Ovary (tissue), 10 donors: ENCODE results near the gene OR5K3. TPM values are rescaled to one million over a fixed set of nuclear protein-coding genes. Genes with fewer than 3 reads are reported as not detected.

Experiments used
- DNase-seq, 5 donors: peaks; one replicate each; pipeline ENCODE4 v3.0.0-alpha.2; 2019 to 2020
- H3K27ac ChIP-seq, 2 donors: fragments of 200-600 bp; one replicate each; pipeline versions ENCODE4 v1.5.1 to v1.8.0; 2019 to 2022
- H3K27me3 ChIP-seq: fragments of 200-600 bp; one replicate; pipeline ENCODE4 v1.8.0; 2022
- H3K36me3 ChIP-seq: fragments of 200-600 bp; sonication (generic); one replicate; pipeline ENCODE4 v1.5.1; 2019
- H3K4me1 ChIP-seq: one replicate; pipeline ENCODE4 v1.8.1; 2013; ENCODE audit warnings: mild to moderate bottlenecking, moderate library complexity; ENCODE audit not compliant: insufficient read depth
- H3K4me3 ChIP-seq: fragments of 200-600 bp; sonication (generic); one replicate; pipeline ENCODE4 v1.5.1; 2017
- H3K9me3 ChIP-seq, 2 donors: fragments of 200-600 bp in 1 of 2; sonication (generic) in 1 of 2; one replicate each; pipeline versions ENCODE4 v1.5.1 to v1.8.1; 2013 to 2019; ENCODE audit warnings: mild to moderate bottlenecking in 1 of 2, moderate library complexity in 1 of 2
- CTCF ChIP-seq, 3 donors: fragments of 450-650 bp in 2 of 3; fragments of 200-600 bp in 1 of 3; IDR thresholded peaks; one replicate each; pipeline versions ENCODE4 v1.5.1 to v1.8.0; 2016 to 2022; ENCODE audit warnings: antibody characterized with exemption in 3 of 3, mild to moderate bottlenecking in 1 of 3
- EP300 ChIP-seq: sonication (generic); formaldehyde crosslinking; IDR thresholded peaks from one replicate; pipeline ENCODE4 v1.6.1; 2017; ENCODE audit warnings: antibody characterized with exemption
- POLR2A ChIP-seq: fragments of 450-650 bp; IDR thresholded peaks from one replicate; pipeline ENCODE4 v1.6.1; 2017; ENCODE audit warnings: antibody characterized with exemption, mild to moderate bottlenecking, moderate library complexity
- WGBS, 3 donors: extraction: QIAGEN DNeasy Blood & Tissue Kit in 1 of 3; methylation state at CpG; one replicate each; pipeline versions ENCODE4 v1.1.5 to v1.1.7; 2013 to 2017; 5-methylcytosine and 5-hydroxymethylcytosine counted together
- intact Hi-C, 4 donors: fragments of 100-400 bp; cut with DNase I; formaldehyde crosslinking; loops; one replicate each; pipeline versions ENCODE4 v1.11.0 to v1.15.1; 2022 to 2023
- long read RNA-seq, 3 donors: library from polyadenylated mRNA in 2 of 3; unstranded in 2 of 3; transcript quantifications; one replicate each; pipeline ENCODE4 v2.0.0 and lab custom pipeline, GENCODE V29; 2021 to 2026
- polyA plus RNA-seq, 2 donors: library from polyadenylated mRNA; stranded (reverse); fragments of 200-250 nt in 1 of 2; fragments of 350-450 nt in 1 of 2; fragmentation: Illumina TruSeq in 1 of 2; extraction: RNeasy Lipid Tissue Mini Kit (QIAGEN cat#74804) in 1 of 2; gene quantifications; one replicate each; pipeline ENCODE4 v1.2.3, GENCODE V29; 2013 to 2014
- total RNA-seq, 7 donors: library from RNA; depleted of rRNA in 2 of 7; stranded (reverse); fragments of >200 nt in 2 of 7; fragmentation: NEBNext Ultra II Directional in 3 of 7; extraction: Animal tissue kit (Norgen Biotek cat#: 25700) in 3 of 7; gene quantifications; one replicate each; pipeline versions ENCODE4 v1.1.0 to v1.2.4, GENCODE V29; 2016 to 2023
- donor health status: DM: no; HTN: no; CAD: no; lungs with moderate emphysema.
- donor health status: DM: no; HTN: no; CAD: no.
- donor health status: Bipolar disorder and iron deficiency.
- donor health status: DM: yes; HTN: yes; CAD: no.
- donor health status: DM: no; HTN: no; CAD: no.
- donor health status: DM: yes; HTN: yes; CAD: no.

Gene OR5K3
- not detected for total RNA-seq
- not detected for polyA plus RNA-seq
- long read RNA-seq, donor 1 = 0 reads
- long read RNA-seq, donor 2 = 0 reads
- long read RNA-seq, donor 3 = 0 reads

- no peaks in the 10 kb centered on the region for H3K4me1 ChIP-seq
- no peaks in the 10 kb centered on the region for H3K36me3 ChIP-seq
- no peak for DNase-seq
- TF ChIP-seq CTCF (IDR thresholded peaks at IDR 0.05) (no peak), POLR2A (no peak), EP300 (no peak)
- no peak within 1 kb of the TSS for H3K4me3 ChIP-seq
- no peaks in the 10 kb centered on the region for H3K27me3 ChIP-seq
- intact Hi-C loops = no loop called here
- H3K27ac ChIP-seq = no peak within 1 kb of the TSS
- H3K9me3 ChIP-seq = no peaks in the 10 kb centered on the region
These were observed at the start of gene OR5K3 for GRCh38 chr3:98390366-98390765. OR5K3 (plus strand) TSS chr3:98390666; CDS start chr3:98390666, 0 bp downstream.

- no peaks in the 10 kb centered on the region for H3K36me3 ChIP-seq
- intact Hi-C loops = no loop called here
- TF ChIP-seq CTCF (IDR thresholded peaks at IDR 0.05) = no peak
- TF ChIP-seq EP300 = no peak
- TF ChIP-seq POLR2A = no peak
- H3K27ac ChIP-seq = no peak overlapping the region
- 81 to 85% (median 84%) methylated on average over 6 of the region's 6 CpGs for WGBS, 3 donors
- DNase-seq = no peak
- H3K4me1 ChIP-seq = no peaks in the 10 kb centered on the region
- H3K27me3 ChIP-seq = no peaks in the 10 kb centered on the region
- H3K4me3 ChIP-seq = no peak overlapping the region
- H3K9me3 ChIP-seq = no peaks in the 10 kb centered on the region
These were observed 48.7 kb upstream of the OR5K3 start for GRCh38 chr3:98341758-98342157.

- no peaks in the 10 kb centered on the region for H3K36me3 ChIP-seq
- 56 to 66% (median 59%) methylated on average over 13 of the region's 13 CpGs for WGBS, 3 donors
- H3K27ac ChIP-seq = no peak overlapping the region
- TF ChIP-seq CTCF (IDR thresholded peaks at IDR 0.05) (no peak), POLR2A (no peak)
- intact Hi-C loops = no loop called here
- no peaks in the 10 kb centered on the region for H3K27me3 ChIP-seq
- no peak for DNase-seq
- H3K4me3 ChIP-seq = no peak overlapping the region
- no peaks in the 10 kb centered on the region for H3K9me3 ChIP-seq
- no peaks in the 10 kb centered on the region for H3K4me1 ChIP-seq
These were observed 46.6 kb upstream of the OR5K3 start for GRCh38 chr3:98343647-98344507.

- Histone ChIP-seq H3K27me3 (no peaks in the 10 kb centered on the region), H3K27ac (no peak overlapping the region), H3K36me3 (no peaks in the 10 kb centered on the region), H3K9me3 (no peaks in the 10 kb centered on the region), H3K4me1 (no peaks in the 10 kb centered on the region), H3K4me3 (no peak overlapping the region)
- 85 to 93% (median 91%) methylated on average over 3 of the region's 3 CpGs for WGBS, 3 donors
- no peak for DNase-seq
- intact Hi-C loops = no loop called here
- TF ChIP-seq EP300 = no peak
- no peak for TF ChIP-seq CTCF (IDR thresholded peaks at IDR 0.05)
- no peak for TF ChIP-seq POLR2A
These were observed 40.4 kb upstream of the OR5K3 start for GRCh38 chr3:98350082-98350481.
